Measurements from ENCODE around the gene EPHB3.

EPHB3 gene

DNA sequence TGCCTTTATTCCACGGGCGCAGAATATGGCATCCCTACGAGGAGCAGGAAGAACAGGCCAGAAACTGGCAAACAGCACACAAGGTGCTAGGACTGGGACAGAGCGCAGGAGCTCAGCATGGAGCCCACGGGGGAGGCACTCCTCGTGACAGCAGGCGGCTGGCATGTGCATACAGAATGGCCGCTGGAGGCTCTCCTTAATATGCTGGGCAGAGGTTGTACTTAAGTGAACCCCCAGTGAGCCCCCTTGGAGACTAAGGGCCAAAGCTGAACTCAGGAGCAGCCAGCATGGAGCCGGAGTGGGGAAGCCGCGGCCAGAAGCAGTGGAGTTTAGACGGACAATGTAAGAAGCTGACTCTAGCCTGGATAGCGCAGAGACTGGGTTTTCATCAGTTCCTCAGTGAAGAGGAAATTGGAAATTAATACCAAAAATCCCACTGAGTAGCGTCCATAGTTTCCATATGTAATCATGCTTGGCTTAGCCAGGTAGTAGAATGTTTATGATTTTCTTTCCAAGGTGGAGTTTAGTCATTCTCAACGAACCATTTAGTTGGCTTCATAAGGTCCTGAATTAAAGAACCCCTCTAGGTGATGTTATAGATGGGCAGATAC, 69.4 kb downstream of the EPHB3 start:
- DNase-seq, result no peak

DNA sequence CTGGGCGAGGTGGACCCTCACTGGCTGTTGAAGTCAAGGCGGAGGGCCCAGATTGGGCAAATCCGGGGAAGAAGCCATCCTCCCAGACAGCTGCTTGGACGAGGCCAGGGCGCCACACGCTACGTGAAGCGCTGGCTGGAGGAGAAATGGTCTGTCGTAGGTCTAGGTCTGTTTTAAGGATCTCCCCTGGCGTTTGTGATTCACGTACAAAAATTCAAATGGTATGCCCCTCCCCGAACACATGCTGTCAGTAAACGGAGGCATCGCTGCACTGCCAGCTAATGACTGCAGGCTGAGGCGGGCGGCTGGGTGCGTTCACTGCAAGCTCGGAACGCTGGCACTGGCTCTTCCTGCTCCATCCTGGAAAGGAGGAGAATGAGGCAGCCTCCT, 69.9 kb downstream of the EPHB3 start:
- DNase-seq, result peak; percentile 39
